Keratinocyte (primary cell): ENCODE measurements around the gene SNRNP25.

ENCODE experiments used
- CTCF ChIP-seq, 3 experiments: IDR thresholded peaks in 1 of 3; conservative IDR thresholded peaks in 1 of 3; optimal IDR thresholded peaks in 1 of 3; 2 replicates in 2 of 3; 3 replicates in 1 of 3; pipeline versions ENCODE3 to v1.5.1; 2011; ENCODE audit warnings: low read length in 3 of 3, mild to moderate bottlenecking in 3 of 3, moderate library complexity in 2 of 3, control low read depth in 1 of 3, inconsistent platforms in 1 of 3; ENCODE audit not compliant: insufficient read depth in 2 of 3; ENCODE audit errors: extremely low read depth in 1 of 3
- EZH2 ChIP-seq: IDR thresholded peaks from one replicate; pipeline ENCODE4 v1.6.1; 2012; ENCODE audit warnings: inconsistent platforms, mild to moderate bottlenecking, low read length, moderate library complexity

DNA sequence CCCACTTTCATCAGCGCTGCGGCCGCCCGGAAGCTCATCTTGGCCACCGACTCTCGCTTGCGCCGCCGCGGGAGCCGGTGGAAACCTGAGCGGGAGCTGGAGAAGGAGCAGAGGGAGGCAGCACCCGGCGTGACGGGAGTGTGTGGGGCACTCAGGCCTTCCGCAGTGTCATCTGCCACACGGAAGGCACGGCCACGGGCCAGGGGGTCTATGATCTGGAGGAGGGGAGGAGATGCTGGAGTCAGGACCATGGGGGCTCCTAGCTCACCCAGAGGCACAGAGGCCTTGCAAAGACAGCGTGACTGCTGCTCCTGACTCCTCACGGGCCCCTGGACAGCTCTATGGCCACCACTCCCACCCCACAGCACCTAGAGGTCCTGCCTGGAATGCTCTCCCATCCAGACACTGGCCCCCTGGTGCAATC, 9.4 kb downstream of the SNRNP25 start:
- TF ChIP-seq CTCF (optimal IDR thresholded peaks at IDR 0.05 in 1 of 3, IDR thresholded peaks at IDR 0.05 in 1 of 3, conservative IDR thresholded peaks at IDR 0.05 in 1 of 3; ENCODE audit: extremely low read depth in 1 of 3, insufficient read depth in 2 of 3, low read length in 3 of 3) (no peak), EZH2 (no peak)
